HUES48 (cell line): ENCODE results near the gene NLRP12.
"Not testable (repeated sequence)": the region's sequence is repeated elsewhere in the genome, so short reads cannot be mapped to it uniquely, and the experiment has no call there.

Experiments used
- H3K27ac ChIP-seq: one replicate; pipeline ENCODE4 v1.7.0; 2013; ENCODE audit warnings: low read depth, low read length, inconsistent platforms
- H3K27me3 ChIP-seq: 2 replicates; pipeline ENCODE4 v1.6.1; 2013; ENCODE audit warnings: mild to moderate bottlenecking, low read length; ENCODE audit not compliant: control insufficient read depth, insufficient read depth
- H3K36me3 ChIP-seq: 2 replicates; pipeline ENCODE4 v1.6.1; 2013; ENCODE audit warnings: low read length; ENCODE audit not compliant: control insufficient read depth, insufficient read depth
- H3K4me1 ChIP-seq: 2 replicates; pipeline ENCODE4 v1.6.1; 2013; ENCODE audit warnings: mild to moderate bottlenecking, low read length; ENCODE audit not compliant: control insufficient read depth, insufficient read depth
- H3K4me3 ChIP-seq: 2 replicates; pipeline ENCODE4 v1.5.1; 2013; ENCODE audit warnings: mild to moderate bottlenecking, low read depth, low read length
- H3K9ac ChIP-seq: 2 replicates; pipeline ENCODE4 v1.6.1; 2013; ENCODE audit warnings: mild to moderate bottlenecking, low read depth, low read length, moderate library complexity
- H3K9me3 ChIP-seq: 2 replicates; pipeline ENCODE4 v1.6.1; 2013; ENCODE audit warnings: low read length; ENCODE audit not compliant: control insufficient read depth, insufficient read depth

The NLRP12 gene

GRCh38 chr19:53801257-53801656, 22.9 kb downstream of the NLRP12 start:
- Histone ChIP-seq H3K27me3 (no peaks in the 10 kb centered on the region), H3K36me3 (peaks cover 13% of the 10 kb centered on the region; the same call in 1 of the 2 replicates), H3K9me3 (no peaks in the 10 kb centered on the region), H3K9ac (no peak overlapping the region), H3K4me3 (no peak overlapping the region), H3K4me1 (no peaks in the 10 kb centered on the region), H3K27ac (no peak overlapping the region)

- no peaks in the 10 kb centered on the region for H3K4me1 ChIP-seq
- no peaks in the 10 kb centered on the region for H3K9me3 ChIP-seq
- H3K27me3 ChIP-seq = no peaks in the 10 kb centered on the region
- no peak overlapping the region for H3K4me3 ChIP-seq
- H3K36me3 ChIP-seq = no peaks in the 10 kb centered on the region
- H3K9ac ChIP-seq = no peak overlapping the region
- H3K27ac ChIP-seq = no peak overlapping the region
Measured at GRCh38 chr19:53795019-53795418, 29.1 kb downstream of the NLRP12 start.

- H3K27me3 ChIP-seq = no peaks in the 10 kb centered on the region
- H3K9me3 ChIP-seq = no peaks in the 10 kb centered on the region
- no peak overlapping the region for H3K27ac ChIP-seq
- H3K4me3 ChIP-seq = no peak overlapping the region
- no peaks in the 10 kb centered on the region for H3K4me1 ChIP-seq
- H3K36me3 ChIP-seq = no peaks in the 10 kb centered on the region
- no peak overlapping the region for H3K9ac ChIP-seq
Measured at GRCh38 chr19:53792721-53793433, 31.2 kb downstream of the NLRP12 start.

GRCh38 chr19:53789708-53790678, 34.1 kb downstream of the NLRP12 start:
- no peak overlapping the region for H3K9ac ChIP-seq
- H3K4me1 ChIP-seq = 0 out of 2 replicates have a peak, but pooled peaks cover 2% of the 10 kb centered on the region
- no peaks in the 10 kb centered on the region for H3K36me3 ChIP-seq
- H3K4me3 ChIP-seq = no peak overlapping the region
- no peaks in the 10 kb centered on the region for H3K27me3 ChIP-seq
- no peaks in the 10 kb centered on the region for H3K9me3 ChIP-seq
- no peak overlapping the region for H3K27ac ChIP-seq

- Histone ChIP-seq H3K27ac (no peak overlapping the region), H3K9ac (no peak overlapping the region)
Measured at GRCh38 chr19:53787266-53787665, 36.8 kb downstream of the NLRP12 start.

GRCh38 chr19:53786744-53787143, 37.4 kb downstream of the NLRP12 start:
- Histone ChIP-seq H3K27ac (no peak overlapping the region), H3K27me3 (no peaks in the 10 kb centered on the region), H3K4me3 (no peak overlapping the region), H3K36me3 (no peaks in the 10 kb centered on the region), H3K9ac (no peak overlapping the region), H3K4me1 (0 out of 2 replicates have a peak, but pooled peaks cover 2% of the 10 kb centered on the region), H3K9me3 (peaks cover 12% of the 10 kb centered on the region)

More at GRCh38 chr19:53787266-53787665, 36.8 kb downstream of the NLRP12 start:
- no peak overlapping the region for H3K4me3 ChIP-seq
- no peaks in the 10 kb centered on the region for H3K36me3 ChIP-seq
- peaks cover 8% of the 10 kb centered on the region for H3K9me3 ChIP-seq
- no peaks in the 10 kb centered on the region for H3K27me3 ChIP-seq
- H3K4me1 ChIP-seq = 0 out of 2 replicates have a peak, but pooled peaks cover 2% of the 10 kb centered on the region

- no peak overlapping the region for H3K27ac ChIP-seq
- no peaks in the 10 kb centered on the region for H3K36me3 ChIP-seq
- H3K9ac ChIP-seq = no peak overlapping the region
- no peak overlapping the region for H3K4me3 ChIP-seq
- H3K27me3 ChIP-seq = no peaks in the 10 kb centered on the region
- H3K9me3 ChIP-seq = peaks cover 21% of the 10 kb centered on the region
- H3K4me1 ChIP-seq = 0 out of 2 replicates have a peak, but pooled peaks cover 2% of the 10 kb centered on the region
Measured at GRCh38 chr19:53785196-53785889, 38.8 kb downstream of the NLRP12 start.

- no peaks in the 10 kb centered on the region for H3K36me3 ChIP-seq
- H3K4me3 ChIP-seq = no peak overlapping the region
- no peak overlapping the region; the same call in 1 of the 2 replicates for H3K9ac ChIP-seq
- H3K4me1 ChIP-seq = 0 out of 2 replicates have a peak, but pooled peaks cover 2% of the 10 kb centered on the region
- H3K9me3 ChIP-seq = peaks cover 21% of the 10 kb centered on the region
- H3K27me3 ChIP-seq = no peaks in the 10 kb centered on the region
- peak overlapping the region; percentile 87 for H3K27ac ChIP-seq
Measured at GRCh38 chr19:53782698-53783097, 41.4 kb downstream of the NLRP12 start.

GRCh38 chr19:53781332-53781731, 42.8 kb downstream of the NLRP12 start:
- not testable (repeated sequence) for H3K27me3 ChIP-seq, H3K27ac ChIP-seq, H3K4me1 ChIP-seq, H3K9ac ChIP-seq, H3K36me3 ChIP-seq, H3K4me3 ChIP-seq
- H3K9me3 ChIP-seq = peaks cover 21% of the 10 kb centered on the region

- 0 out of 2 replicates have a peak, but pooled peaks cover 2% of the 10 kb centered on the region for H3K4me1 ChIP-seq
Measured at GRCh38 chr19:53780506-53780905, 43.6 kb downstream of the NLRP12 start.

More at GRCh38 chr19:53780506-53780905, 43.6 kb downstream of the NLRP12 start:
- no peak overlapping the region for H3K9ac ChIP-seq
- H3K27ac ChIP-seq = no peak overlapping the region
- H3K9me3 ChIP-seq = peaks cover 21% of the 10 kb centered on the region
- no peaks in the 10 kb centered on the region for H3K36me3 ChIP-seq
- no peaks in the 10 kb centered on the region for H3K27me3 ChIP-seq
- H3K4me3 ChIP-seq = no peak overlapping the region
